Immature natural killer cell (primary cell): ENCODE results near the gene ID4. TPM values are rescaled to one million over a fixed set of nuclear protein-coding genes. Genes with fewer than 3 reads are reported as not detected.

Experiments used
- DNase-seq, 3 donors: peaks; one replicate each; pipeline ENCODE4 v3.0.0; 2022; ENCODE audit warnings: mixed read lengths in 1 of 3
- H3K27ac Mint-ChIP-seq, 6 donors: one replicate each; pipeline ENCODE4 v1.8.0; 2020; ENCODE audit warnings: mixed read lengths in 6 of 6, mild to moderate bottlenecking in 5 of 6, inconsistent platforms in 4 of 6, moderate library complexity in 3 of 6
- H3K27me3 Mint-ChIP-seq, 3 donors: one replicate each; pipeline ENCODE4 v1.8.0; 2020 to 2021; ENCODE audit warnings: low read depth in 3 of 3, mild to moderate bottlenecking in 3 of 3, mixed read lengths in 3 of 3, moderate library complexity in 3 of 3, inconsistent platforms in 1 of 3
- H3K36me3 Mint-ChIP-seq, 3 donors: one replicate each; pipeline ENCODE4 v1.8.0; 2020; ENCODE audit warnings: mixed read lengths in 3 of 3, inconsistent platforms in 2 of 3, mild to moderate bottlenecking in 2 of 3
- H3K4me1 Mint-ChIP-seq, 2 donors: one replicate each; pipeline ENCODE4 v1.8.0; 2020; ENCODE audit warnings: inconsistent platforms in 2 of 2, mild to moderate bottlenecking in 2 of 2, mixed read lengths in 2 of 2, moderate library complexity in 1 of 2
- H3K4me3 Mint-ChIP-seq, 5 donors: one replicate each; pipeline ENCODE4 v1.8.0; 2020; ENCODE audit warnings: mild to moderate bottlenecking in 5 of 5, mixed read lengths in 5 of 5, inconsistent platforms in 3 of 5, moderate library complexity in 3 of 5
- H3K9me3 Mint-ChIP-seq, 6 donors: one replicate each; pipeline ENCODE4 v1.8.0; 2020; ENCODE audit warnings: mild to moderate bottlenecking in 6 of 6, mixed read lengths in 6 of 6, inconsistent platforms in 4 of 6, moderate library complexity in 3 of 6
- polyA plus RNA-seq, 3 donors: library from polyadenylated mRNA; unstranded; fragments of 300-500 nt; fragmentation: Illumina TruSeq; gene quantifications; one replicate each; pipeline ENCODE4 v1.2.3, GENCODE V29; 2021

ID4 gene
- polyA plus RNA-seq, 3 donors from 2014 or later: not detected

DNA sequence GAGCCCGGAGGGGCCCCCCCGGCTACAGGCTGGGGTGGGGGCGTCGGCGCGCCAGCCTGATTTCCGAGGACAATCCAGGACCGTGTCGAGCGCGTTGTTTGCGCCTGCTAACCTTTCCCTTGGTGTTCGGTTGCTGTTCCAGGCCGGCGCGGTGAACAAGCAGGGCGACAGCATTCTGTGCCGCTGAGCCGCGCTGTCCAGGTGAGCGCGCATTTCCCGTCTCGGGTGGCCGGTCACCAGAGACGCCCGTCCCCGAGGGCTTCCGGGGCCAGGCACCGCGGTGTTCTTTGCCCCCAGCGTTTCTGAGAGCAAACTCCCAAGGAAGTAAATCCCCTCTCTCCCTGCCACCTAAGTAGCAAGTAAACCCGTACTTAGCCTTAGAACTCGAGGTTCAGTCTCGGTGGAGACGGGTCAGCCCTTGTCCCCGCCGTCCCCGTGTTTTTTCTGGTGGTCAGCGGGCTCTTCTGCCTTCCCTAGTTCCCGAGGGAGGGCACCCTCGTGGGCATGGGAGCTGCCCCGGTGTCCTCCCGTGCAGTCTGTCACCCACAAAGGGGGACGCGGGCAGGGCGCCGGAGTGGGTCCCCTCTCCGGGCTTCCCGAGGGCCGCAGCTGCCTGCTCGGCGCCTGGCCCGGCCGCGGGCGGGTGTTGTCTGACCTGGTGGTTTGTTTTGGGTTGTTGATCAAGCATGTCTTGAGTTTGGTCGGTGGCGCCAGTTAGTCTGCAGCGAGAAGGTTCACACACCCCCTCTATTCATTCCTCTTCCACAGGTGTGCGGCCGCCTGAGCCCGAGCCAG lies 1.5 kb downstream of the ID4 start:
- no peaks in the 10 kb centered on the region for H3K36me3 Mint-ChIP-seq
- no peak for DNase-seq
- H3K4me1 Mint-ChIP-seq: peaks cover 9 to 13% of the 10 kb centered on the region in 2 donors
- H3K9me3 Mint-ChIP-seq: peaks cover 0 to 2% (median 0%) of the 10 kb centered on the region in 6 donors
- H3K4me3 Mint-ChIP-seq: peak overlapping the region in 2 of 5 donors; percentile 22 to 51
- H3K27me3 Mint-ChIP-seq: peaks cover 20 to 31% (median 26%) of the 10 kb centered on the region in 3 donors
- H3K27ac Mint-ChIP-seq: no peak overlapping the region

DNA sequence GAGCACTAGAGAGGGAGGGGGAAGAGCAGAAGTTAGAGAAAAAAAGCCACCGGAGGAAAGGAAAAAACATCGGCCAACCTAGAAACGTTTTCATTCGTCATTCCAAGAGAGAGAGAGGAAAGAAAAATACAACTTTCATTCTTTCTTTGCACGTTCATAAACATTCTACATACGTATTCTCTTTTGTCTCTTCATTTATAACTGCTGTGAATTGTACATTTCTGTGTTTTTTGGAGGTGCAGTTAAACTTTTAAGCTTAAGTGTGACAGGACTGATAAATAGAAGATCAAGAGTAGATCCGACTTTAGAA lies 2.0 kb downstream of the ID4 start:
- Mint-ChIP-seq H3K4me1 (peaks cover 9 to 13% of the 10 kb centered on the region in 2 donors), H3K27me3 (peaks cover 20 to 28% (median 22%) of the 10 kb centered on the region in 3 donors), H3K4me3 (peak overlapping the region in 3 of 5 donors; percentile 19 to 51 (median 22)), H3K27ac (no peak overlapping the region), H3K9me3 (peaks cover 0 to 2% (median 0%) of the 10 kb centered on the region in 6 donors), H3K36me3 (no peaks in the 10 kb centered on the region)
- DNase-seq: no peak

- Mint-ChIP-seq H3K27me3 (peaks cover 20 to 29% (median 25%) of the 10 kb centered on the region in 3 donors), H3K9me3 (peaks cover 0 to 3% (median 0%) of the 10 kb centered on the region in 6 donors)
Observed at GRCh38 chr6:19839788-19840187, 2.6 kb downstream of the ID4 start.

GRCh38 chr6:19841181-19841580 lies 4.0 kb downstream of the ID4 start:
- Mint-ChIP-seq H3K27me3 (peaks cover 7 to 30% (median 25%) of the 10 kb centered on the region in 3 donors), H3K9me3 (peaks cover 0 to 6% (median 0%) of the 10 kb centered on the region in 6 donors), H3K4me3 (no peak overlapping the region), H3K4me1 (peaks cover 9 to 13% of the 10 kb centered on the region in 2 donors), H3K36me3 (no peaks in the 10 kb centered on the region), H3K27ac (no peak overlapping the region)
- no peak for DNase-seq

More at GRCh38 chr6:19839788-19840187, 2.6 kb downstream of the ID4 start:
- Mint-ChIP-seq H3K27ac (no peak overlapping the region), H3K4me3 (no peak overlapping the region), H3K4me1 (peaks cover 9 to 13% of the 10 kb centered on the region in 2 donors), H3K36me3 (no peaks in the 10 kb centered on the region)
- DNase-seq: no peak

GRCh38 chr6:19842030-19842615 lies 5.0 kb downstream of the ID4 start:
- Mint-ChIP-seq H3K27ac (no peak overlapping the region), H3K9me3 (peaks cover 0 to 6% (median 0%) of the 10 kb centered on the region in 6 donors), H3K4me1 (peaks cover 6 to 7% of the 10 kb centered on the region in 2 donors), H3K27me3 (peaks cover 4 to 30% (median 20%) of the 10 kb centered on the region in 3 donors), H3K4me3 (no peak overlapping the region), H3K36me3 (no peaks in the 10 kb centered on the region)
- no peak for DNase-seq

DNA sequence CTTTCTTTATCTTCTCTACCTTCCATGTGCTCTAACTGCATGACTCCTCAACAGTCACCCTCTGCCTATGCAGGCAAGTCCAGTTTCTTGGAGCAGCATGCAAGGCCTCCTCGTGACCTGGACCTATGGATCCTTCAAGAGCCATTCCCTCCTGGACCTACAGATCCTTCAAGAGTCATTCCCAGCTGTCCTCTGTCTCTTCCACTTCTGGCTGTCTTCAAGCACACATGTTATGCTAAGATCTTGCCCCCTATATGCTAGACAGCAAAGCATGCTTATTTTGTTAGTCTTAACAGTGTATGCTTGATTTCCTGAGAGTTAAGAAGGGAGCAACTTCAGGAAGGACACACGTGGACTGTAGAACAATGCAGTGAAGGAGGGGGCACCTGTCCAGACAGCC lies 7.5 kb downstream of the ID4 start:
- Mint-ChIP-seq H3K27me3 (peaks cover 2 to 24% (median 15%) of the 10 kb centered on the region in 3 donors), H3K4me3 (no peak overlapping the region), H3K9me3 (peaks cover 0 to 6% (median 0%) of the 10 kb centered on the region in 6 donors), H3K36me3 (no peaks in the 10 kb centered on the region), H3K27ac (no peak overlapping the region), H3K4me1 (no peaks in the 10 kb centered on the region)
- DNase-seq: no peak

- no peak overlapping the region for H3K27ac Mint-ChIP-seq
- no peak overlapping the region for H3K4me3 Mint-ChIP-seq
- DNase-seq: no peak
- peaks cover 2 to 16% (median 12%) of the 10 kb centered on the region in 3 donors for H3K27me3 Mint-ChIP-seq
- H3K9me3 Mint-ChIP-seq: peaks cover 0 to 6% (median 0%) of the 10 kb centered on the region in 6 donors
- no peaks in the 10 kb centered on the region for H3K36me3 Mint-ChIP-seq
- no peaks in the 10 kb centered on the region for H3K4me1 Mint-ChIP-seq
Observed at GRCh38 chr6:19845266-19846041, 8.3 kb downstream of the ID4 start.

GRCh38 chr6:19848465-19849029 lies 11.4 kb downstream of the ID4 start:
- H3K36me3 Mint-ChIP-seq: no peaks in the 10 kb centered on the region
- DNase-seq: no peak
- H3K4me1 Mint-ChIP-seq: no peaks in the 10 kb centered on the region
- peaks cover 0 to 6% (median 0%) of the 10 kb centered on the region in 6 donors for H3K9me3 Mint-ChIP-seq
- H3K27ac Mint-ChIP-seq: no peak overlapping the region
- H3K27me3 Mint-ChIP-seq: peaks cover 2 to 9% (median 8%) of the 10 kb centered on the region in 3 donors
- H3K4me3 Mint-ChIP-seq: no peak overlapping the region

DNA sequence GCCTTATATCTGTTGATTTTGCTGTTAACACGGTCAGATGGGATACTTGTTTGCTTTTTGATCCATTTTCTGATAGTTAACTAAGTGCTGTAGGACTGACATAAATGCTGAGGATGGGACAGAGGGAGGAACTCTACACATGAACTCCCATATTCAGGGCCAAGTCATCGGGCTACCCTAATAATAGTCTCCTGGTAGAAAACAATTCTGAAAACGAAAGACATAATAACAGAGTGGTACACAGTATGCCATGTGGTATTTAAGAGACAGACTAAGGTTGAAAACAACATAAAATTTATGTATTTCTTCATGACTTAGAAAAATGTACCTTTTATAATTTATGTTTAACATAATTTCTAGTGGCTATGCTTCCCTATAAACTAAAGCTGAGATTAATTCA lies 12.0 kb downstream of the ID4 start:
- H3K9me3 Mint-ChIP-seq: peaks cover 0 to 5% (median 0%) of the 10 kb centered on the region in 6 donors
- peaks cover 2 to 9% (median 8%) of the 10 kb centered on the region in 3 donors for H3K27me3 Mint-ChIP-seq
- H3K36me3 Mint-ChIP-seq: no peaks in the 10 kb centered on the region
- no peak overlapping the region for H3K27ac Mint-ChIP-seq
- no peaks in the 10 kb centered on the region for H3K4me1 Mint-ChIP-seq
- H3K4me3 Mint-ChIP-seq: no peak overlapping the region
- no peak for DNase-seq

DNA sequence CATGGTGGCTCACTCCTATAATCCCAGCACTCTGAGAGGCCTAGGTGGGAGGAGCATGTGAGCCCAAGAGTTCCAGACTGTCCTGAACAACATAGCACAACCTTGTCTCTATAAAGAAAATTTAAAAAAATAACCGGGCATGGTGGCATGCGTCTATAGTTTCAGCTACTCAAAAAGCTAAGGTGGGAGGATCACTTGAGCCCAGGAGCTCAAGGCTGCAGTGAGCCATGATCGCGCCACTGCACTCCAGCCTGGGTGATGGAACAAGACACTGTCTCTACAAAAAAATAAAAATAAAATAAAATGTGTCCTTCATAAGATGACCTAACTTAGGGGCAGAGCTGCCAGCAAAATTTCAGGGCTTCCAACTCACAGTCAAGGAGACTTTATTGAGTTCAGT lies 12.6 kb downstream of the ID4 start:
- Mint-ChIP-seq H3K4me1 (no peaks in the 10 kb centered on the region), H3K27me3 (peaks cover 2 to 7% (median 6%) of the 10 kb centered on the region in 3 donors), H3K9me3 (peaks cover 0 to 3% (median 0%) of the 10 kb centered on the region in 6 donors), H3K36me3 (no peaks in the 10 kb centered on the region), H3K4me3 (no peak overlapping the region), H3K27ac (no peak overlapping the region)
- DNase-seq: no peak

DNA sequence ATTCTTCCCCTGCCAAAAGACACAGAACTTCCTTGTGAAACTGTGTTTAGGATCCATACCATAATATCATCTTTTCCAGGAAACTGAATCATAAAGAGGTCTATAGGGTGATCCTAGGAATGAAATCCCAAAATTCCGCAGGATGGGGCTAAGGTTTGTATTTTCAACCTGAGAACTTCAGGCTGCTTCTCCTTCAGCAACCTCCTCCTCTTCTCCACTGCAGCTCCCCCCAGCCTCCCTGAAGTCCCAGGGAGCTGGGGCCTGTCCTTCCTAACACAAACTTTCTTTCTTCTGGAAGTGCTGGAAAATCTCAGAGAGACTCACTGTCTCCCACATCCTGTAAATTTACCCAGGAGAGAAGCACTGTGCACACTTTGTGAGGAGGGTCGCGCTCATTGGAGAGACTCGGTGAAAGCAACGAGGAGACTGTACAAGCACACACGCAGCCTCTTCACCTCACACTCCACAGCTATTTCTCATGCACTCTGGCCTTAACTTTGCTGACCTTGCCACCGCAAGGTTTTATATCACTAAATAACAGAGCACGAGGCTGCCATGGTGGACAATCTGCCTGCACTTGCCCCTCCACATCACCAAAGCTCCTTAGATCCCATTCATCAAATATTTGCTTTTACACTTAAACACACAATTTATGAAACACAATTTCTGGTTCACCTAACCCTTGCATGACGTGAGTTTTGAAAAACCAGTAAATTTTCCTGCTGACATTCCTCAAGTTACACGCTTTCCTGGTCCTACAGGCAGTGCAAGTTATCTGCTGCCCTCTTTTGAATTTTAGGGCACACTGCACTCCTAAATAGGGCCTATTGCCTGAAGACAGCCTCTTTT lies 14.3 kb downstream of the ID4 start:
- Mint-ChIP-seq H3K27ac (no peak overlapping the region), H3K4me1 (no peaks in the 10 kb centered on the region), H3K9me3 (no peaks in the 10 kb centered on the region), H3K36me3 (no peaks in the 10 kb centered on the region), H3K27me3 (peaks cover 2 to 3% (median 2%) of the 10 kb centered on the region in 3 donors), H3K4me3 (no peak overlapping the region)
- DNase-seq: no peak

- no peaks in the 10 kb centered on the region for H3K36me3 Mint-ChIP-seq
- H3K9me3 Mint-ChIP-seq: no peaks in the 10 kb centered on the region
- no peak overlapping the region for H3K27ac Mint-ChIP-seq
- H3K4me3 Mint-ChIP-seq: no peak overlapping the region
- no peak for DNase-seq
- peaks cover 2 to 3% (median 2%) of the 10 kb centered on the region in 3 donors for H3K27me3 Mint-ChIP-seq
- no peaks in the 10 kb centered on the region for H3K4me1 Mint-ChIP-seq
Observed at GRCh38 chr6:19852090-19852457, 14.9 kb downstream of the ID4 start.

DNA sequence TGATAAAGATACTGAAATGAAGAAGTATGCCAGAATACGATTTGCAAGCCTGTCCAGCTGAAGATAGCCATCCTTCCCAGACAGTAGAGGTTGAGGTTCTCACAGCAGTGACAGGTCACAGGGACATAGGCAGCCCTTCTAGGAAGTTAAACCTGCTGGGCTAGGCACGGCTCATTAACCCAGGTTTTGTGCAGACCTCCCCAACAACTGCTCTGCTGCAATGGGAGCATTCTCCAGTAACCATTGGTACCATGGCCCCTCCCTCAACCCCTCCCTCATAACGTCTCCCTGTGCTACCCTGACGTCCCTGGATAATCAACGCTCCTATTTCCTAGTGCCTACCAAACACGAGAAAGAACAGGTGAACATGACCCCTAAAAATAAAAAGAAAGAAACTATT lies 15.8 kb downstream of the ID4 start:
- H3K36me3 Mint-ChIP-seq: no peaks in the 10 kb centered on the region
- DNase-seq: no peak
- peaks cover 2 to 3% (median 2%) of the 10 kb centered on the region in 3 donors for H3K27me3 Mint-ChIP-seq
- H3K9me3 Mint-ChIP-seq: no peaks in the 10 kb centered on the region
- no peak overlapping the region for H3K4me3 Mint-ChIP-seq
- no peaks in the 10 kb centered on the region for H3K4me1 Mint-ChIP-seq
- H3K27ac Mint-ChIP-seq: no peak overlapping the region
